GM18517 (cell line): ENCODE measurements around the gene GSX2.
A peak's percentile ranks its signal among the peaks of the same experiment; 100 is the strongest.

ENCODE experiments used
- ATAC-seq: cut with Tn5 transposase; IDR thresholded peaks from one replicate; pipeline ENCODE4 v1.9.1; 2021; ENCODE audit warnings: mild to moderate bottlenecking, moderate library complexity; ENCODE audit not compliant: unreplicated experiment

The GSX2 gene

DNA sequence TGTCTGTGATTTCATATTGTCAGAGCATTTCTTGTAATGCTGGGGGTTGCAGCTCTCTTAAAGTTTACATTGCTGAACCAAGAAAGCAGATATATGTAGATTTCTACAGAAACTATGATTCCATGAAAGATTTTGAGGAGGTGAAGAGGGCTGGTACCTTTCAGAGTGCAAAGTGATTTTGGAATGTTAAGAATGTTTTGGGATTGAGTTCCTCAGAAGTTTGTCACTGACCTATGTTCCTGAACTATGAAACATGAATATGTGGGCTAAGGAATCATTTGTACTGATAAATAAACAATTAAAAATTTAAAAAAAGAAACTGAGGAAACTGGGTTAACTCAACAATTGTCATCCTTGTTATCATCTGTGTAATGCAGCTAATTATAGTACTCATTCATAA, 23.3 kb upstream of the GSX2 start:
- ATAC-seq, result no peak

DNA sequence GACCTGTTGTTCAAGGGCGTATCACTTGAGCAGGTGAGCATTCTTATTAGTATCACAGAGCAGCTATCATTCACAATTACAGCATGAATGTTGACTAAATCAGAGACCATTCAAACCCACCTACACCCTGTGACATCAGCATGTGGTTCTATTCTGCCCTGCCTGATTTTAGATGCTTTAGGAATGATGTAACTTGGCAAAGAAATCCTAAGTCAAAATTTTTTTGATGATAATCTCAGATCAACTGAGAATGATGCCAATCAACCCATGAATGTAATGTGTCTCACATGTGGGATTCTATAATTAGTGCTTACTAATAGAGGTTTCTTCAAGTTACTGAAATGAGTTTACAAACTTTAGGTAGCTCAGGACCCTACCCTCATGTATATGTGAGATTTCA, 22.2 kb upstream of the GSX2 start:
- no peak for ATAC-seq

- no peak for ATAC-seq
These were observed 17.8 kb upstream of the GSX2 start for GRCh38 chr4:54082168-54082567.

GRCh38 chr4:54085284-54085683, 14.7 kb upstream of the GSX2 start:
- ATAC-seq, result no peak

GRCh38 chr4:54089875-54090274, 10.1 kb upstream of the GSX2 start:
- ATAC-seq, result no peak

- no peak for ATAC-seq
These were observed 9.6 kb upstream of the GSX2 start for GRCh38 chr4:54090404-54090803.

DNA sequence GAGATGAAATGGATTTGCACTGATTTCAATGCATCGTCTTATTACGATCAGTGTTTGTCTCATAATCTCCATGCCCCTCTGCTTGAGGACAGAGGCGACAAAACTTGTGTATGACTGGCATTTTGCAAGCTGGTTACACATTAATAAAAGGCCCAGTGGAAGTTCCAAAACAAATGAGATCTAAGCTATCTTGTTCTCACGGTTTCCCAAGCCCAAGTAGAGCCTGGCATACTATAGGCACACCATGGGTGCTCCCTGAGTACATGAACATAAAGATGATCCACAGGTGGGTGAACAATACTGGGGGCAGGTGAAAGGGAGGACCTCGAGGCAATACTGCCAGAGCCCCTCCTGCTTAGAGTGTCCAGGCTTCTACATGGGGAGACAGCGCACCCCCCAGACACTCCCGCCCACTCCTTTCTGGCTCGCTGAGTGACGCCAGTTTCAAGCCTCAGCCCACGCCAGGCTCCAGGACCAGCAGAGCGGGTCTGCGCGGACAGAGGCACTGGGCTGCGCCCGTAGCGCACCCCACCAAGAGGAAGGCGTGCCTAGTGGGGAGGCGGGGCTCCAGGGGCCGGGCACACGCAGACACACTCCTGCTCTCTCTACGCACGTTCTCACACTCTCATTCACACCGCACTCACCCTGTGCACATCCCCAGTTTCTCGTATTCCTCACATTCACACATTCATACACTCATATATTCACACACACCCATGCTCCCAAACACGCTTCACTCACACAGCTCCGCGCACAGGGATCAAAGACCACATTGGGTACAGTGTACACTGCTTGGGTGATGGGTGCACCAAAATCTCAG, 8.9 kb upstream of the GSX2 start:
- ATAC-seq, result no peak

GRCh38 chr4:54091637-54092404, 8.1 kb upstream of the GSX2 start:
- peak; percentile 72 for ATAC-seq

DNA sequence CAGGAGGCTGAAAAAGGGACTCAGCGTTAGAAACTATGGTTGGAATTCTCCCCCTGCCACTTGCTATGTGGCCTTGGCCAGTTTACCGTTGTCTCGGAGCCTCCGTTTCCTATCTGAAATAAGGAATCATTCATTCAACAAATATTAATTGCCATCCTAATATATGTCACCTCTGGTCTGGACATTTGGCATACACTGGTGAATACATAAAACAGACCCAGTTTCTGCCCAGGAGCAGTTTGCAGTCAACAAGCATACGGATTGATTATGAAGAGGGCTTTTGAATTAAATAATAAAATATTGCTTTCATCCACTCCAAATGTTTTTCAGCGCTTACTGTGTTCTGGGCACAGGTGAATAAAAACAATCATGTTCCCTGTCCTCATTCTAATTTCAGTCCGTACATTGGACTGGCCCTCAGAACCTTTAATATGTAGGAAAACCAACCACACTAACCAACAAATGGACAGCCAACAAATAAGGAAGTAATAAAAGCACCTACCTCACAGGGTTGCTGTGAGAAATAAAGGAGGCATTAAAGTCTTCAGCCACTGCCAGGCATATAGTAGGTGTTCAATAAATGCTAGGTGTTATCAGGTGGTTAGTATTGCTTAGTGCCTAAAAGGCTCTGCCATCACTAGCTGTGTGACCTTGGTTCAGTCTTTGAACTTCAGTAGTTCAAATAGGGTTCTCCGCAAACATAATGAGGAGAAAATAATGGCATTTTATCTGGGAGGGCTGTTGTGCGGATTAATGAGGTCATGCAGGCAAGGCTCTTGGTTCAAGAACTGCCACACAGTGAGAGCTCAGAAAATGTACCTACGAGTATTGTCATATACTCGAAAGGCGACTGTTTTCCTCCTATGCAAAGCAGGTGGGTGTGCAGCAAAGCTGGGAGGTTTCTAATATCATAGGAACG, 7.3 kb upstream of the GSX2 start:
- ATAC-seq, result no peak

GRCh38 chr4:54093324-54094240, 6.4 kb upstream of the GSX2 start:
- no peak for ATAC-seq

DNA sequence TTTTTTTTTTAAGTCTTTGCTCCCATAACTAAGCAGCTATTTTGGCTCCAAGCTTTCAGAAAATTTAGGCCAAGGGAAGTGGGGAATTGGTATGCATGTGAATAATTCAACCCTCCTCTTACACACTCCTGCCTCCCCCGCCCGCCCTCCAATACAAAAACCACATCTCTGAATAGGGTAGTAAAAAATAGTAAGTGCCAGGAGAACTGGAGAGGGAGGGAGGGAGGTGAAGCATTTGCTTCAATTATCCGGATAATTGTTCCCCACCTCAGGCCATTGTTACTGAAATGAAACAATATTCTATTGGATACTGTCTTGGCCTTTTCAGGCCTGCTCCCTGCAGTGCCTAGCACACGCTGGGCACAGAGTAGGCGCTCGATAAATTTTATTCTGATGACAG, 5.5 kb upstream of the GSX2 start:
- no peak for ATAC-seq

GRCh38 chr4:54095110-54095825, 4.7 kb upstream of the GSX2 start:
- ATAC-seq, result no peak

DNA sequence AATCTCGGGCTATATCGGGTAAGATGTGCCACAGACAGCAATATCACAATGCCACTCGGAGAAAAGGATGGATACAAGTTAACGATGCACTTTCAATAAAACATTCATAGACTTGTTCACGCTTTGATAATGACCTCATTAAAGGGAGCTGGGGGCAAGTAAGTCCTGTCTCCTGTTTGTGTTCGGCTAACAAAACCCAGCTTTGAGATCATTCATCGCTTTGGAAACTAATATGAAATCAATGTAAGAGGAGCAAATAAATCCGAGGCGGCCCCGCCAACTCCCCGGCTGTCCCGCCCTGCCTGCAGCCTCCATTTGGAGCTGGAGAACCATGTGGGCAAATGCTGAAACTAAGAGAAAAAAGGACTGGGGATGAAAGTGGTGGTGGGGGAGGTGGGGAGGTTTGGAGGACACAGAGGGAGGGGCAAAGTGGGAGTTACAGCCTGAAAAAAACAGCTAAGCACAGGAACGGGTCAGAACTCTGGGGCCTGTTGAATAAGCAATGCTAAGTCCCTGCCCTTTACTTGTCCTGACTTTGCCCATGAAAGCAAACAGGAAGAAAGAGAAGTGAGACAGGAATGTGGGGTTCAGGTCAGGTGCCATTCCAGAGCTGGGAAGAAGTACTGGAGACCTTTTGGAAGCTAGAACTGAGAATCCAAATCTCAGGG, 3.5 kb upstream of the GSX2 start:
- ATAC-seq, result no peak

- ATAC-seq, result no peak
These were observed 2.8 kb upstream of the GSX2 start for GRCh38 chr4:54097152-54097551.

GRCh38 chr4:54098375-54098774, 1.6 kb upstream of the GSX2 start:
- no peak for ATAC-seq

DNA sequence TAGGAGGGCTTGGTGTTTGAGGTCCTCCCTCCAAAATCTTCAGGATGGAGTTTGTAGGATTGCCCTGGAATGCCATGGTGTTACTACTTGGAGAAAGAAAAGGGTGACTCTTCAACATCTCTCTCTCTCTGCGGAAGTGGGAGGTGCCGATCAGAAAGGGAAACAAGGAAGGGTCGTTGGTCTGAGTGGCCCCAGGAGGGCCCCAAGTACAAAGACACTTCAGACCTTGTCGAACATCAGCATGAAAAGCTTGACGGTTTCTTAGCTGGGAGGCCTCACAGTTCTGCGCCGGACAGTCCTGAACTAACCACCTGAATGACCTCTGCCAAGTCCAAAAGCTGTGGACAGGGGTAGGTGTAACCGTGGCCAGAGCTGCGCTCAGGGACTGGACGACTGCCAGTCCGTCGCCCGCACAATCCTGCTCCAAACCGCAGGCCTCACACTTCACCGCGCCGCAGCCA, 646 bp upstream of the GSX2 start:
- ATAC-seq, result no peak

GRCh38 chr4:54100595-54101189, 729 bp downstream of the GSX2 start:
- ATAC-seq, result no peak

DNA sequence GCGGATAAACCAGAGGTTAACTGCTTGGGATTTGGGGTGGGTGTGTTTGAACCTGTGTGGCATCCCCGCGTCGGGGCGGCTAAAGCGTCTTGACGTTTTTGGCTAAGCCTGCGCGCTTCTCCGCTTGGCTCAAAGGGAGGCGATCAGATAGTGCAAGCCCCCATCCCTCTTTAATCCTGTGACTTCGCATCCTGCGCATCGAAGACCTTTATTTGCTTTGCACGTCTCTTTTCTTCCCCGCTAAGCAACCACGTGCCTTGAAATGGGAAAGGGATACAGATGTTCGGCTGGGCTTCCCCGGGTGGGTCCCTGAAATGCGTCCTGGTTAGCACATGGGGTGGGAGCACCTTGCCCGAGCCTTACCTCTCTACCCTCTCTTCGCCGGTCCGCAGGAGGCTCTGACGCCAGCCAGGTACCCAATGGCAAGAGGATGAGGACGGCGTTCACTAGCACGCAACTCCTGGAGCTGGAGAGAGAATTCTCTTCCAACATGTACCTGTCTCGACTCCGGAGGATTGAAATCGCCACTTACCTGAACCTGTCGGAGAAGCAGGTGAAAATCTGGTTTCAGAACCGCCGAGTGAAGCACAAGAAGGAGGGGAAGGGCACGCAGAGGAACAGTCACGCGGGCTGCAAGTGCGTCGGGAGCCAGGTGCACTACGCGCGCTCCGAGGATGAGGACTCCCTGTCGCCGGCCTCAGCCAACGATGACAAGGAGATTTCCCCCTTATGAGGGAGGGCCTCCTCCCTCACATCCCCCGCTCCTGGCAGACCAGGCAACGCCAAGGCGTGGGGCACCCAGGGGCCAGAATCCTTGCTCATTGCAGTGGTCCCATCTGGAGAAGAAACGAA, 1.5 kb downstream of the GSX2 start:
- no peak for ATAC-seq
